ENCODE measurements around the gene PLEKHB1.

- TF ChIP-seq CTCF (conservative IDR thresholded peaks at IDR 0.05 in 1 of 2, IDR thresholded peaks at IDR 0.05 in 1 of 2; ENCODE audit: extremely low read depth in 1 of 2, insufficient read depth in 1 of 2, low read depth in 1 of 2, low read length in 2 of 2) (no peak), EZH2 (IDR thresholded peaks at IDR 0.05; ENCODE audit: borderline replicate concordance, low read length) (no peak)
These were observed 4.9 kb downstream of the PLEKHB1 start for GRCh38 chr11:73651252-73651651.
